Measurements from ENCODE around the gene ZNF774.
"Not testable (repeated sequence)": the region's sequence is repeated elsewhere in the genome, so short reads cannot be mapped to it uniquely, and the experiment has no call there.

Gene ZNF774

DNA sequence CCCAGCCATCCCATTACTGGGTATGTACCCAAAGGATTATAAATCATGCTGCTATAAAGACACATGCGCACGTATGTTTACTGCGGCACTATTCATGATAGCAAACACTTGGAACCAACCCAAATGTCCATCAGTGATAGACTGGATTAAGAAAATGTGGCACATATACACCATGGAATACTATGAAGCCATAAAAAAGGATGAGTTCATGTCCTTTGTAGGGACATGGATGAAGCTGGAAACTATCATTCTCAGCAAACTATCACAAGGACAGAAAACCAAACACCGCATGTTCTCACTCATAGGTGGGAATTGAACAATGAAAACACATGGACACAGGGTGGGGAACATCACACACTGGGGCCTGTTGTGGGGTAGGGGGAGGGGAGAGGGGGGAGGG, 58.2 kb downstream of the ZNF774 start:
- H3K27ac ChIP-seq (ENCODE audit: insufficient read depth in 1 of 2, low read depth in 1 of 2, low read length in 2 of 2, poor library complexity in 1 of 2, severe bottlenecking in 2 of 2); H3K36me3 ChIP-seq (ENCODE audit: control insufficient read depth in 4 of 4, insufficient read depth in 4 of 4, low read length in 3 of 4); DNase-seq; H3K4me3 ChIP-seq (ENCODE audit: control insufficient read depth in 1 of 7, extremely low read depth in 1 of 7, insufficient read depth in 4 of 7, low read depth in 2 of 7, low read length in 6 of 7); POLR2A ChIA-PET; H3K9me3 ChIP-seq (ENCODE audit: control extremely low read depth in 1 of 5, control insufficient read depth in 4 of 5, insufficient read depth in 2 of 5, low read depth in 1 of 5, low read length in 4 of 5); CTCF ChIA-PET: not testable (repeated sequence)
- Histone ChIP-seq H3K4me1 (ENCODE audit: control extremely low read depth in 1 of 4, control insufficient read depth in 4 of 4, insufficient read depth in 4 of 4, low read length in 3 of 4) (peaks cover 10 to 38% (median 17%) of the 10 kb centered on the region in 4 experiments), H3K27me3 (replicated peaks in 2 of 5; ENCODE audit: control insufficient read depth in 4 of 5, insufficient read depth in 5 of 5, low read length in 4 of 5) (peaks cover 0 to 65% (median 29%) of the 10 kb centered on the region in 5 experiments)
- WGBS (ENCODE audit: insufficient coverage): no CpG with 5 or more reads among the region's 4 CpGs

GRCh38 chr15:90411176-90411575, 59.1 kb downstream of the ZNF774 start:
- Histone ChIP-seq H3K27me3 (replicated peaks in 2 of 5; ENCODE audit: control insufficient read depth in 4 of 5, insufficient read depth in 5 of 5, low read length in 4 of 5) (peaks cover 0 to 65% (median 28%) of the 10 kb centered on the region in 5 experiments), H3K36me3 (ENCODE audit: control insufficient read depth in 4 of 4, insufficient read depth in 4 of 4, low read length in 3 of 4) (peaks cover 0 to 3% (median 1%) of the 10 kb centered on the region in 4 experiments), H3K4me3 (ENCODE audit: control insufficient read depth in 1 of 7, extremely low read depth in 1 of 7, insufficient read depth in 4 of 7, low read depth in 2 of 7, low read length in 6 of 7) (no peak overlapping the region), H3K27ac (ENCODE audit: insufficient read depth in 1 of 2, low read depth in 1 of 2, low read length in 2 of 2, poor library complexity in 1 of 2, severe bottlenecking in 2 of 2) (no peak overlapping the region), H3K9me3 (ENCODE audit: control extremely low read depth in 1 of 5, control insufficient read depth in 4 of 5, insufficient read depth in 2 of 5, low read depth in 1 of 5, low read length in 4 of 5) (peaks cover 0 to 4% (median 2%) of the 10 kb centered on the region in 5 experiments), H3K4me1 (ENCODE audit: control extremely low read depth in 1 of 4, control insufficient read depth in 4 of 4, insufficient read depth in 4 of 4, low read length in 3 of 4) (peaks cover 10 to 38% (median 17%) of the 10 kb centered on the region in 4 experiments)
- WGBS (ENCODE audit: insufficient coverage): 90% methylated on average over 1 of the region's 2 CpGs
- CTCF ChIA-PET: no interaction called here
- POLR2A ChIA-PET: no interaction called here
- no peak for DNase-seq
